MM.1S (cell line): Measurements from ENCODE around the gene TARP.

Experiments used
- DNase-seq: peaks from one replicate; pipeline ENCODE4 v3.0.0-alpha.2; 2015
- H2AFZ ChIP-seq: fragments of 300-600 bp; sonication (generic); 2 replicates; pipeline ENCODE4 v1.6.0; 2016; ENCODE audit warnings: antibody characterized with exemption, low read length
- H3F3A ChIP-seq: fragments of 300-600 bp; sonication (generic); 2 replicates; pipeline ENCODE4 v1.6.1; 2016; ENCODE audit warnings: mild to moderate bottlenecking, antibody characterized with exemption, low read length, moderate library complexity, mixed read lengths; ENCODE audit not compliant: insufficient read depth
- H3K27ac ChIP-seq: fragments of 300-600 bp; sonication (generic); 2 replicates; pipeline ENCODE4 v1.5.1; 2016; ENCODE audit warnings: mild to moderate bottlenecking, low read length
- H3K27me3 ChIP-seq: fragments of 300-600 bp; sonication (generic); replicated peaks from 2 replicates; pipeline ENCODE4 v1.6.0; 2016; ENCODE audit warnings: low read length; ENCODE audit not compliant: insufficient read depth
- H3K36me3 ChIP-seq: fragments of 300-600 bp; sonication (generic); replicated peaks from 2 replicates; pipeline ENCODE4 v1.6.1; 2016; ENCODE audit warnings: mild to moderate bottlenecking, low read length, mixed read lengths; ENCODE audit not compliant: insufficient read depth
- H3K4me1 ChIP-seq: fragments of 300-600 bp; sonication (generic); 2 replicates; pipeline ENCODE4 v1.6.1; 2016; ENCODE audit warnings: low read length, mixed read lengths
- H3K4me2 ChIP-seq: fragments of 300-600 bp; sonication (generic); 2 replicates; pipeline ENCODE4 v1.6.0; 2016; ENCODE audit warnings: low read depth, low read length
- H3K4me3 ChIP-seq: fragments of 300-600 bp; sonication (generic); 2 replicates; pipeline ENCODE4 v1.5.1; 2016; ENCODE audit warnings: low read length, mixed read lengths
- H3K79me2 ChIP-seq: fragments of 300-600 bp; sonication (generic); 2 replicates; pipeline ENCODE4 v1.6.1; 2016; ENCODE audit warnings: mixed run types, low read length, mixed read lengths
- H3K9ac ChIP-seq: fragments of 300-600 bp; sonication (generic); 2 replicates; pipeline ENCODE4 v1.6.1; 2016; ENCODE audit warnings: low read length, mixed read lengths
- H3K9me2 ChIP-seq: fragments of 300-600 bp; sonication (generic); replicated peaks from 2 replicates; pipeline ENCODE4 v1.6.1; 2016; ENCODE audit warnings: mild to moderate bottlenecking, low read length, mixed read lengths; ENCODE audit not compliant: insufficient read depth
- H3K9me3 ChIP-seq: fragments of 300-600 bp; sonication (generic); replicated peaks from 2 replicates; pipeline ENCODE4 v1.6.1; 2016; ENCODE audit warnings: mild to moderate bottlenecking, low read length, mixed read lengths; ENCODE audit not compliant: insufficient read depth
- H4K20me1 ChIP-seq: fragments of 300-600 bp; sonication (generic); 2 replicates; pipeline ENCODE4 v1.6.1; 2016; ENCODE audit warnings: mild to moderate bottlenecking, low read length, moderate library complexity, mixed read lengths; ENCODE audit not compliant: insufficient read depth
- EZH2 ChIP-seq: fragments of 300-600 bp; sonication (generic); optimal IDR thresholded peaks from 2 replicates; pipeline ENCODE3; 2017; ENCODE audit warnings: low read depth, mild to moderate bottlenecking, antibody characterized with exemption, low read length, mixed read lengths
- EZH2phosphoT487 ChIP-seq: fragments of 300-600 bp; sonication (generic); IDR thresholded peaks from 2 replicates; pipeline ENCODE4 v1.6.1; 2018; ENCODE audit warnings: antibody characterized with exemption, low read length
- TF ChIP-seq, protein P1 (sequence below): fragments of 300-600 bp; sonication (generic); IDR thresholded peaks from 2 replicates; pipeline ENCODE4 v1.5.1; 2016; ENCODE audit warnings: antibody characterized with exemption, low read length, mixed read lengths

Gene TARP

GRCh38 chr7:38222481-38223096 lies 50.8 kb downstream of the TARP start:
- H3K9ac ChIP-seq: no peak overlapping the region
- H3F3A ChIP-seq: no peaks in the 10 kb centered on the region
- H3K79me2 ChIP-seq: no peaks in the 10 kb centered on the region
- H3K4me3 ChIP-seq: no peak overlapping the region
- H3K36me3 ChIP-seq: no peaks in the 10 kb centered on the region
- no peaks in the 10 kb centered on the region for H3K9me3 ChIP-seq
- H2AFZ ChIP-seq: no peak overlapping the region
- TF ChIP-seq, protein P1, sequence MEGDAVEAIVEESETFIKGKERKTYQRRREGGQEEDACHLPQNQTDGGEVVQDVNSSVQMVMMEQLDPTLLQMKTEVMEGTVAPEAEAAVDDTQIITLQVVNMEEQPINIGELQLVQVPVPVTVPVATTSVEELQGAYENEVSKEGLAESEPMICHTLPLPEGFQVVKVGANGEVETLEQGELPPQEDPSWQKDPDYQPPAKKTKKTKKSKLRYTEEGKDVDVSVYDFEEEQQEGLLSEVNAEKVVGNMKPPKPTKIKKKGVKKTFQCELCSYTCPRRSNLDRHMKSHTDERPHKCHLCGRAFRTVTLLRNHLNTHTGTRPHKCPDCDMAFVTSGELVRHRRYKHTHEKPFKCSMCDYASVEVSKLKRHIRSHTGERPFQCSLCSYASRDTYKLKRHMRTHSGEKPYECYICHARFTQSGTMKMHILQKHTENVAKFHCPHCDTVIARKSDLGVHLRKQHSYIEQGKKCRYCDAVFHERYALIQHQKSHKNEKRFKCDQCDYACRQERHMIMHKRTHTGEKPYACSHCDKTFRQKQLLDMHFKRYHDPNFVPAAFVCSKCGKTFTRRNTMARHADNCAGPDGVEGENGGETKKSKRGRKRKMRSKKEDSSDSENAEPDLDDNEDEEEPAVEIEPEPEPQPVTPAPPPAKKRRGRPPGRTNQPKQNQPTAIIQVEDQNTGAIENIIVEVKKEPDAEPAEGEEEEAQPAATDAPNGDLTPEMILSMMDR: peak; percentile 92
- TF ChIP-seq EZH2 (no peak), EZH2phosphoT487 (no peak)
- H3K4me2 ChIP-seq: no peak overlapping the region
- DNase-seq: peak; percentile 63
- no peaks in the 10 kb centered on the region for H3K27me3 ChIP-seq
- no peak overlapping the region for H3K27ac ChIP-seq
- no peaks in the 10 kb centered on the region for H4K20me1 ChIP-seq
- no peaks in the 10 kb centered on the region for H3K9me2 ChIP-seq
- H3K4me1 ChIP-seq: no peaks in the 10 kb centered on the region

GRCh38 chr7:38220452-38220851 lies 53.0 kb downstream of the TARP start:
- Histone ChIP-seq H3K4me3 (no peak overlapping the region), H4K20me1 (no peaks in the 10 kb centered on the region), H3K27ac (no peak overlapping the region), H3K9me3 (no peaks in the 10 kb centered on the region), H3K27me3 (no peaks in the 10 kb centered on the region), H3F3A (no peaks in the 10 kb centered on the region), H3K9ac (no peak overlapping the region), H3K9me2 (no peaks in the 10 kb centered on the region), H3K4me2 (no peak overlapping the region), H3K36me3 (no peaks in the 10 kb centered on the region), H3K4me1 (peaks cover 6% of the 10 kb centered on the region), H2AFZ (no peak overlapping the region), H3K79me2 (no peaks in the 10 kb centered on the region)
- DNase-seq: no peak
- no peak for TF ChIP-seq EZH2phosphoT487
- TF ChIP-seq EZH2: no peak
- TF ChIP-seq, protein P1: no peak

DNA sequence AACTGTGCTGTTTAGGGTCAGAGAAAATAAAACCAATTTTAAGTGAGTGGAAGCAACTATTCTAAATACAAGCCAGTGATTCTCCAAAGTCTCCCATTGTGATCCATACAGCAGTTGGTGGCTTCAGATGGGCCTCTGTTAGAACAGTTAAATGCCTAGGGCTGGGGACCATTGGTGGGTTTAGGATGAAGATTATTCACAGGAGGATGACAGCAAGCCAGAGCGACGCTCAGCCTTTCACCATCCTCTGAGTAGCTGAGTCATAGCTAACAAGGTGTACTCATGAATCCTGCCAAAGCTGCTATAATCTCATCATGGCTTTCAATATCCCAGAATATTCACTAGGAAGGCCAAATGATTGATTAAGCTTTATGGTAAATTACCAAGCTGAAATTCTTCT lies 55.8 kb downstream of the TARP start:
- no peaks in the 10 kb centered on the region for H3K9me3 ChIP-seq
- no peak overlapping the region for H3K27ac ChIP-seq
- H2AFZ ChIP-seq: no peak overlapping the region
- H3K9me2 ChIP-seq: no peaks in the 10 kb centered on the region
- H4K20me1 ChIP-seq: no peaks in the 10 kb centered on the region
- no peak overlapping the region for H3K4me3 ChIP-seq
- H3K4me1 ChIP-seq: peaks cover 6% of the 10 kb centered on the region
- no peaks in the 10 kb centered on the region for H3K36me3 ChIP-seq
- H3F3A ChIP-seq: no peaks in the 10 kb centered on the region
- H3K27me3 ChIP-seq: no peaks in the 10 kb centered on the region
- TF ChIP-seq, protein P1: no peak
- TF ChIP-seq EZH2: no peak
- no peak for TF ChIP-seq EZH2phosphoT487
- H3K4me2 ChIP-seq: no peak overlapping the region
- DNase-seq: no peak
- no peak overlapping the region for H3K9ac ChIP-seq
- H3K79me2 ChIP-seq: no peaks in the 10 kb centered on the region
